Neural cell (in vitro differentiated cells): Measurements from ENCODE around the gene PRPSAP1.

Experiments
- CTCF ChIP-seq: fragments of 450-650 bp; IDR thresholded peaks from 2 replicates; pipeline ENCODE4 v1.5.1; 2014; ENCODE audit warnings: antibody characterized with exemption, mild to moderate bottlenecking, moderate library complexity; ENCODE audit not compliant: poor library complexity, severe bottlenecking
- EP300 ChIP-seq: fragments of 450-650 bp; conservative IDR thresholded peaks from 2 replicates; pipeline ENCODE4 v1.6.1; 2014; ENCODE audit warnings: antibody characterized with exemption, mild to moderate bottlenecking, moderate library complexity; ENCODE audit not compliant: poor library complexity, severe bottlenecking
- EZH2 ChIP-seq: fragments of 200-600, 300-800 bp; shearing (Covaris generic), sonication (generic); IDR thresholded peaks from 2 replicates; pipeline ENCODE4 v1.6.1; 2014; ENCODE audit warnings: antibody characterized with exemption, low read length, borderline replicate concordance, mild to moderate bottlenecking; ENCODE audit not compliant: insufficient read depth, poor library complexity, severe bottlenecking
- POLR2AphosphoS5 ChIP-seq: IDR thresholded peaks from 2 replicates; pipeline ENCODE4 v1.6.1; 2012
- RAD21 ChIP-seq: fragments of 450-650 bp; conservative IDR thresholded peaks from 2 replicates; pipeline ENCODE4 v1.6.1; 2014; ENCODE audit warnings: antibody characterized with exemption, mild to moderate bottlenecking, moderate library complexity
- REST ChIP-seq: IDR thresholded peaks from 2 replicates; pipeline ENCODE4 v1.6.1; 2012; ENCODE audit warnings: borderline replicate concordance

- no peak for TF ChIP-seq POLR2AphosphoS5
- TF ChIP-seq CTCF, result no peak
- no peak for TF ChIP-seq EZH2
- TF ChIP-seq RAD21, result no peak
- no peak for TF ChIP-seq EP300
- TF ChIP-seq REST, result no peak
These were observed 28.1 kb upstream of the PRPSAP1 start for GRCh38 chr17:76381633-76382350.
